Sciatic nerve (tissue), 2 donors: Measurements from ENCODE around the gene PSAT1. TPM values are rescaled to one million over a fixed set of nuclear protein-coding genes. Genes with fewer than 3 reads are reported as not detected.

ENCODE experiments used
- ATAC-seq: fragments of 200-7000 bp; cut with Tn5 transposase; one replicate; pipeline ENCODE4 v1.9.1; 2020; ENCODE audit warnings: mild to moderate bottlenecking, moderate library complexity
- DNase-seq: peaks from one replicate; pipeline ENCODE4 v3.0.0-alpha.2; 2020; ENCODE audit warnings: low spot score
- intact Hi-C: fragments of 100-400 bp; cut with DNase I; formaldehyde crosslinking; loops from one replicate; pipeline ENCODE4 v1.14.2; 2022
- total RNA-seq: library from RNA; stranded (reverse); fragmentation: NEBNext Ultra II Directional; extraction: Animal tissue kit (Norgen Biotek cat#: 25700); gene quantifications from one replicate; pipeline ENCODE4 v1.2.1, GENCODE V29; 2021
- donor health status: DM: no; HTN: no; CAD: no.
- donor health status: DM: no; HTN: no; CAD: no.

The PSAT1 gene
- total RNA-seq, 1 donor from 2014 or later: 17.0 TPM

GRCh38 chr9:78354989-78355388, 58.1 kb downstream of the PSAT1 start:
- DNase-seq (no peak), ATAC-seq (no peak)
- intact Hi-C loops: no loop called here

DNA sequence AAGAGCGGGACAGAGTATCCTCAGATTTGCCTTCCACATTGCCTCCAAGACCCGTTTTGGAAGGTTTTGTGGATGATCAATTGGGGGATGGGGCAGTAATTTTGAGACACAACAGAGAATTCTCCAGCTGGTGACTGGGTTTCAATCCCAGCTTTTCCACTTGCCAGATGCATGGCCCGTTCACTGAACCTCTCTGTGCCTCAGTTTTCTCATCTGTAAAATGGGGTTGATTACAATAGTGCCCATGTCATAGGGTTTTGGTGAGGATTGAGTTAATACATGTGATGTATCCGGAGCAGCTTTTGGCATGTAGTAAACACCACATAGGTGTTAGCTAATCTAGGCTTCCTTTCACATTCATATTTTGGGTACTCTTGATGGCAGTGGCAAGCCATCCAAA, 59.7 kb downstream of the PSAT1 start:
- intact Hi-C loops: no loop called here
- no peak for ATAC-seq
- no peak for DNase-seq

DNA sequence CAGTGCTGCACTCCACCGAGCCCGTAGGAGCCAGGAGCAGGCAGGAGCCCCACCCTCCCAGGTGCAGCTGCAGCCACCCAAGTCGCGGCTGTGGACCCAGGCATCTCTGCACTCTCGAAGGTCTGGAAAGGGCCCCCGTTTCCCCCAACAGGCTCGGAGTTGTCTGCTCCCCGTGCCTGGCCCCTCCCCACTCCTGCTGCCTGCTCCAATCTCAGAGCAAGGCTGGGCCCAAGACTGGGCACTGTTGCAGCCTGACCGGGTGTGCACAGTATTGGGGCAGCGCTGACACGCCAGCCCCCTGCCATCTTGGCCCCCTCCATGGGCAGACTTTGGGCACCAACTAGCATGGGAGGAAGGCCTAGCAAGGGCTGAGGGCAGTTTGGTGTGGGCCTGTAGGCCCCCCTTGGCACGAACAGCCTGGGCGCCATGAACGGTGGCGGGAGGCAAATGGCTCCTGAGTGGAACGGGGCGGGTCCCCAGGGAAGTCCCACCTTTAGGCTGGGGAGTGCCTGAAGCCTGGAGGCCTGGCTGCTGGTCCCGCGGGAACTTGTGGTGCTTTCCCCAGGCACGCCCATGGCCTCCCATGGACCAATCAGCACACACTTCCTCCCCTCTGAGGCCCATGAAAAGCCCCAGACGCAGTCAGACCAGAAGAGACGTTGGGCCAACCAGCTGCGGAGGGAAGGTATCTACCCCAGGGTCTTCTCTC, 60.4 kb downstream of the PSAT1 start:
- intact Hi-C loops: no loop called here
- ATAC-seq (no peak), DNase-seq (no peak)

DNA sequence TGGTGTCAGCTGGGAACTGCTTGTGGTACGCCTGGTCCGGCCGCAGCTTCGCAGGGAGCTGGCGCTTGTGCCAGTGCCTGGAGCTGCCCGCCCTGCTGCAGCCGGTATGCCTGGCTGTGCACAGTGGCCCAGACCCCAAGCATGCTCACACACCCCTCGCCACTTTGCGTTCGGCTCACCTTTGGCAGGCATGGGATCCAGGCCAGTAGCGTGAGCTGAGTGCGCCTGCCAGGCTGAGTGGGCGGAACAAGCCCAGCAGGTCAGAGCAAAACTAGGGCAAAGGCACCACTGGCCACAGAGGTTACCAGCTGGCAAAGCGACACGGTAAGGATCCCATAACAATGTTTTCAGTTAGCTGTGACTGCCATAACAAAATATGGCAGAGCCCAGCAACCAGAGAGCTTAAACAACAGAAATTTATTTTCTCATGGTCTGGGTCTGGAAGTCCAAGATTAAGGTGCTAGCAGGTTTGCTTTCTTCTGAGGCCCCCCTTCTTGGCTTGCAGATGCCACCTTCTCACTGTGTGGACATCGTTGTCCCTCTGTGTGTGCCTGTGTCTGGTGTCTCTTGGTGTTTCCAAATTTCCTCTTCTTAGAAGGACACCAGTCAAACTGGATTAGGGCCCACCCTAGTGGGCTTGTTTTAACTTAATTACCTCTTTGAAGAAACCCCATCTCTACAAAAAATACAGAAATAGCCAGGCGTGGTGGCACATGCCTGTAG, 61.6 kb downstream of the PSAT1 start:
- no peak for ATAC-seq
- no peak for DNase-seq
- intact Hi-C loops: no loop called here

DNA sequence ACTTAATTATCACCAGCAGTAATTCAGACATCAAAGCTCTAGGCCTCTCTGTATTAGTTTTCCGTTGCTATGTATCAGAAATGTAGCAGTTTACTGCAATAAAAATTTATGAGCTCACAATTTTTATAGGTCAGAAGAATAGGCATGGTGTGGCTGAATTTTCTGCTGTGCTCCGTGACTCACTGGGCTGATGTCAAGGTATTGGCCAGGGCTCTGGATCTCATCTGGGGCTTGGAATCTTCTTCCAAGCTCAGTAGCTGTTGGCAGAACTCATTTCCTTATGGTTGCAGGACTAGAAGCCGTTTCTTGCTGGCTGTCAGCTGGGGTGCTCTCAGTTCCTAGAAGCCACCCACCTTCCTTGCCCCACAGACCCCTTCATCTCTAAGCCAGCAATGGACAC, 66.3 kb downstream of the PSAT1 start:
- intact Hi-C loops: no loop called here
- DNase-seq (no peak), ATAC-seq (no peak)

DNA sequence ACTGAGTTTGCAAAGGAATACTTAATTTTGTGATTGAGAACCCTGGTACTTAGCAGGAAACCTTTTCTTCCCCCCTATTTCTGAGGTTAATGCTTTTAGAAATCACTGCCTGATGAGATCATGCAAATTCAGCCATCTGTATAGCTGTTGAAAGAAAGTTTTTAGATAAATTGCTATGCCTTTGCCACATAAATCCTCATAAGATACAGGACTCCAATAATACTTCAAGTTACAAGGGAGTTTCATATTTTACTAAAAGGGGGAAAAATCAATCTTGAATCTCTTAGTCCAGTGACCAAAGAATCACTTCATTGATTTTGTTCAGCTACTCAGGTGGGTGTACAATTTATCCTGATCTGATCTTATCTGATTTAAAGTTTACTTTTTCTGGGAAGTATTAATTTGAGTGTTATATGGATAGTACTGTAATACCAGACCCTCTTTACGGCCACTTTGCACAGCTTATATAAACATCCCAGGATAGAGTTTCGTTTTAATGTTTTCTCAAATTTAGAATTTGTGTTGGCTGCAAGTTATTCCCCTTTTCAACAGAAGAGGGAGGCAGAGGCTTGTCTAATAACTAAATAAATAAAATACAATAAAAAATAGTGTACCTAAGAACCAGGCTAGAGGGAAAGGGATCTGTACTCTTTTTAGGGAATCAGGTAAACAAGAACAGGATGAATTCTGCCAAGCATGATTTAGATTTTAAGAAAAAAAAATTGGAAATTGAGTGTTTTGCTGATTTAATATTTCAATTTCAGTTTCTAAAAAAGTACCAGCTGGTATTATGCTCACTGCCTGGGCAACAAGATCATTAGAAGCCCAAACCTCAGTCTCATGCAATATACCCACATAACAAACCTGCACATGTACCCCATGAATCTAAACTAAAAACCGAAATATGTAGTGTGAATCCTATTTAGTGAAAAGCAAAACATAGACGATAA, 69.1 kb downstream of the PSAT1 start:
- intact Hi-C loops: no loop called here
- ATAC-seq: no peak

GRCh38 chr9:78366827-78367226, 69.9 kb downstream of the PSAT1 start:
- DNase-seq (no peak), ATAC-seq (no peak)
- intact Hi-C loops: no loop called here

More for the DNA sequence above, 69.1 kb downstream of the PSAT1 start:
- no peak for DNase-seq

DNA sequence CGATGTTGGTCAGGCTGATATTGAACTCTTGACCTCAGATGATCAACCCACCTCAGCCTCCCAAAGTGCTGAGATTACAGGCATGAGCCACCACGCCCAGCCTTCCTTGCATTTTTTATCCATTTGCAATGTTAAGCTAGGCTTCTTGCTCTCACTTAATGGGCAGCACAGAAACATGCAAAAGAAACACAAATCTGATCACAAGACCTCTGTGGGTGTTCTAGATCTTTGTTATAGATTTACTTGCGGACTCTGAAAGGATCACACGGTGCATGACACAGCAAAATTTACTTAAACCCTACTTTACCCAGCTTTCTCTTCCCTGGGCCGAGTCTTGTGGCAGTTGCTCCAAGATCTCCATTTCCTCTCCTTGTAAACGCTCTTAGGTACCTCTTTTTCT, 71.3 kb downstream of the PSAT1 start:
- no peak for DNase-seq
- intact Hi-C loops: no loop called here
- ATAC-seq: no peak

DNA sequence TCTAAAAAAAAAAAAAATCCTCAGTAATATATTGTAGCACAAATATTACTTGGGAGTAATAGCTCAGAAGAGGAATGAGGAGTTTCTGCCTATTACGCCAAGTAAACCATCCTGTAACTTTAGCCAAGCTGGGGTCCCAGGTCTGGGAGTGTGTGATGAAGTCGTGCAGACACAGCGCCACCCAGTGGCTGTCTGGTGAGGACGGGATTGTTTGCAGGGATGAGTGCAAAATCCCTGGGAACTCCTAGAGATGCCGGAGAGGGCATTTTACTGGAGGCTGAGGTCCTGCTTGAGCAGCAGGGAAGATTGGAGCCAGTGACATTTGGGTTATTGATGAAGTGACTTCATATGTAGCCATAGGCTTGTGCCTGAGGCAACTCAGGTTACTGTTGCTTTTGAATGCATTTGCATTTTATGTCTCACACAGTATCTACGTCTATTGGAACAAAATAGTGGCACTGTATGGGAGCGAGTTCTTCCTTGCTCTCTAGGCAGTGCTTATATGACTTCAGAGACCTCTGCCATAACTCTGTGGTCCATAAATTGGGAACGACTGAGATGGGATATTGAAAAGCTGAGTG, 72.8 kb downstream of the PSAT1 start:
- ATAC-seq (peak; percentile 85), DNase-seq (peak; percentile 85)
- intact Hi-C loops: loop anchor here (5.0 kb wide), 1 partner anchor 107 kb away; no protein-coding TSS in a partner anchor

GRCh38 chr9:78370991-78371390, 74.1 kb downstream of the PSAT1 start:
- no peak for DNase-seq
- intact Hi-C loops: loop anchor here (5.0 kb wide), 1 partner anchor 109 kb away; no protein-coding TSS in a partner anchor
- no peak for ATAC-seq

- ATAC-seq (no peak), DNase-seq (no peak)
- intact Hi-C loops: loop anchor here (5.0 kb wide), 1 partner anchor 110 kb away; no protein-coding TSS in a partner anchor
Observed at GRCh38 chr9:78371981-78372380, 75.1 kb downstream of the PSAT1 start.

Other genes starting within 250 kb of the PSAT1 start
- gene CEP78, start 61.0 kb upstream of the PSAT1 start, total RNA-seq: 19.8 TPM